T-helper 17 cell (primary cell): ENCODE results near the gene RAB25. TPM values are rescaled to one million over a fixed set of nuclear protein-coding genes. Genes with fewer than 3 reads are reported as not detected.

Source experiments
- ATAC-seq: fragments of 150-1000 bp; cut with Tn5 transposase; 2 replicates; pipeline ENCODE4 v1.10.0; 2021; ENCODE audit warnings: mild to moderate bottlenecking, moderate library complexity
- DNase-seq, 3 donors: peaks; one replicate each; pipeline versions ENCODE4 v3.0.0 to v3.0.0-alpha.2; 2020 to 2021
- H3K9me3 ChIP-seq: one replicate; pipeline ENCODE4 v1.7.0; 2013; ENCODE audit warnings: low read length, mild to moderate bottlenecking; ENCODE audit not compliant: control insufficient read depth, poor library complexity, severe bottlenecking
- H3K27ac Mint-ChIP-seq: one replicate; pipeline ENCODE4 v1.8.0; 2022; ENCODE audit warnings: mild to moderate bottlenecking, moderate library complexity, mixed read lengths
- H3K27me3 Mint-ChIP-seq: one replicate; pipeline ENCODE4 v1.8.0; 2022; ENCODE audit warnings: mixed read lengths
- H3K36me3 Mint-ChIP-seq: one replicate; pipeline ENCODE4 v1.8.0; 2022; ENCODE audit warnings: low read depth, mixed read lengths
- H3K4me1 Mint-ChIP-seq: one replicate; pipeline ENCODE4 v1.8.0; 2022; ENCODE audit warnings: mild to moderate bottlenecking, mixed read lengths
- H3K4me3 Mint-ChIP-seq: one replicate; pipeline ENCODE4 v1.8.0; 2022; ENCODE audit warnings: mild to moderate bottlenecking, moderate library complexity, mixed read lengths
- total RNA-seq, 4 donors: library from RNA in 2 of 4; stranded (reverse) in 2 of 4; gene quantifications; one replicate each; pipeline ENCODE4 v1.2.3 and lab custom pipeline; 2022 to 2026

Gene RAB25
- total RNA-seq, 2 donors from 2014 or later, result 1.4 to 1.8 TPM

DNA sequence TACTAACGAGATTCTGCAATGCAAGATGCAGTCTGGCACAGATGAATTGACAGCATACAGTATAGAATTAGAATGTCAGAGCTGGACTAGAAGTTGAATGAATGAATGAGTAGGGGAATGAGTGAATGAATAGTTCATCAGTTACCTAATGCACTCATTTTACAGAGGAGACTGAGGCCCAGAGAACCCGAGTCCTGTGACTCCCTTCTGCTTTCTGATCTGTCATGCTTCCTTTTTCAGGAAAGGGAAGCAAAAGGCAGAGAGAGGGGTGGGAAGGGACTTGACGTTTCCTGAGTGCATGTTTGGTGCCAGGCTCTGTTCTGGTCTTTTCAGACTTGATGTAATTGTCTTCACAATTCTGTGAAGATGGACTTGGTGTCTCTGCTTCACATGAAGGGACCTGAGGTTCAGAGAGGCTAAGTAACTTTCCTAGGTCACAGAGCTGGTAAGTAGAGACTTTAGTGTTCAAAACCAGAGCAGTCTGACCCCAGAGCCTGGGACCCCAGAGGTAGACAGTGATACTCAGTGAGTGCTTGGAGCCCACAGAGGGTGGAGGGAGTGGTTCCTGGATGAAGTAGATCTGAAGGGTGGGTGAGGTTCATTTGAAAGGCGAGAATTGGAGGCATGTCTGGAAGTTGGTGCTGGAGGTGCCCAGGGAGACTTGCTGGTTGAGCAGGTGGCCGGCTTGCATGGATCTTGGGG lies 29.3 kb downstream of the RAB25 start:
- no peak for DNase-seq
- H3K27me3 Mint-ChIP-seq, result peaks cover 32% of the 10 kb centered on the region
- peak; percentile 26 for ATAC-seq
- H3K4me1 Mint-ChIP-seq, result peaks cover 10% of the 10 kb centered on the region
- no peaks in the 10 kb centered on the region for H3K9me3 ChIP-seq
- no peak overlapping the region for H3K4me3 Mint-ChIP-seq
- peaks cover 2% of the 10 kb centered on the region for H3K36me3 Mint-ChIP-seq
- H3K27ac Mint-ChIP-seq, result no peak overlapping the region

DNA sequence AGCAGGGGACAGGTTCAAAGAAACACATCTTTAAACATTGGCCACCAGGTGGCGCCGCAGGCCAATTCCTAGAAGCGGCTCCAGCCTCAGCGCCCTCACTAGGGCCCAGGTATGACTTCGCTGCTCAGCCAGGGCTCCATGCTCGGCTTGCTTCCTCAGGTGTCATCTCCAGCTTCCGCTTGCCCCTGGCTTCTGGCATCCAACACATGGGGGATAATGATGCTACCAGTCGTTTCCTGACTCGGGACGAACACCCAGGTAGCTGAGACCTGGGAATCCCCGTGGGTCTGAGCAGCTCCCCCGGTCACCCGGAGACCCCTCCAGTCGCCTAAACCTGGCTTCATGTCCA lies 29.9 kb downstream of the RAB25 start:
- H3K4me3 Mint-ChIP-seq, result no peak overlapping the region
- H3K27ac Mint-ChIP-seq, result no peak overlapping the region
- H3K9me3 ChIP-seq, result no peaks in the 10 kb centered on the region
- peak; percentile 78 to 90 (median 81) for DNase-seq
- peaks cover 27% of the 10 kb centered on the region for H3K27me3 Mint-ChIP-seq
- peaks cover 12% of the 10 kb centered on the region for H3K4me1 Mint-ChIP-seq
- peaks cover 2% of the 10 kb centered on the region for H3K36me3 Mint-ChIP-seq
- ATAC-seq, result peak; percentile 97

DNA sequence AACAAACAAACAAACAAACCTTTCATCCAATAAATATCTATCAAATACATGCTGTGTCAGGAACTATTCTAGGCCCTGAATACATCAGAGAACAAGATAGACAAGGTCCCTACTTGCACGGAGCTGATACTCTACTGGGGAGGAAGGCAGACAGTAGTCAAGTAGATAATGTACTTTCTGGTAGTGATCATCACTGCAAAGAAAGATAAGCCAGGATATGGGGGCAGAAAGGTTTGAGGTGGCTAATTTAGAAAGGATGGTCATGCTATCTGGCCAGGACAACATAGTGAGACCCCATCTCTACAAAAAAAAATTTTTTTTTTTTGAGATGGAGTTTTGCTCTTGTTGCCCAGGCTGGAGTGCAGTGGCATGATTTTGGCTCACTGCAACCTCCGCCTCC lies 30.6 kb downstream of the RAB25 start:
- no peaks in the 10 kb centered on the region for H3K9me3 ChIP-seq
- Mint-ChIP-seq H3K27ac (no peak overlapping the region), H3K36me3 (peaks cover 2% of the 10 kb centered on the region), H3K4me1 (peaks cover 20% of the 10 kb centered on the region), H3K4me3 (no peak overlapping the region), H3K27me3 (peaks cover 19% of the 10 kb centered on the region)
- DNase-seq (no peak), ATAC-seq (no peak)

DNA sequence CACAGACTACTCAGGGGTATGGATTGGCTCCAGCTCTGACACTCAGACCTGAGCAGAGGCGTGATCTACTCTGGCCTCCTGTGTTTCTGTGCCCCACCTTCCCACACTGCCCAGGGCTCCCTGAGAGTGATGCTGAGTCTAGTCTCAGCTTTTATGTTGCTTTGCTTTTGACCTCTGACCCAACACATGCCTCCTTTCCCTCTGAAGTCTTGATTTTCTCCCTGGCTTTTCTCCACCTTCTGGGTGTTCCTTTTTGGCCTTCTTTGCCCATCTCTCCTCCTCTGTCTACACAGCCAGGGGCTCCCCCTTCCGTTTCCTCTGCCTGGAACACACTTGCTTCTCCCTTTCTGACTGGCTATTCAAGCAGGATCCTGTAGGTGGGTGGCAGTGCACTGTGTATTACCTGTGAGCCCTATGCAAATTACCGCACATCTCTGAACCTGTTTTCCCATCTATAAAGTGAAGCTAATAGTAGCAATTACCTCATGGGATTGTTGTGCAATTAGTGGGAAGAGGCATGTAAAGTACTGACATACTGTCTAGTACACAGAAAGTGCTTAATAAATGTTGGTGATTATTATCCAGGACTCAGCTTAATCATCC lies 35.0 kb downstream of the RAB25 start:
- Mint-ChIP-seq H3K4me3 (peak overlapping the region; percentile 75), H3K27ac (peak overlapping the region; percentile 100), H3K4me1 (peaks cover 45% of the 10 kb centered on the region), H3K36me3 (no peaks in the 10 kb centered on the region), H3K27me3 (no peaks in the 10 kb centered on the region)
- no peaks in the 10 kb centered on the region for H3K9me3 ChIP-seq
- DNase-seq, result no peak
- no peak for ATAC-seq

DNA sequence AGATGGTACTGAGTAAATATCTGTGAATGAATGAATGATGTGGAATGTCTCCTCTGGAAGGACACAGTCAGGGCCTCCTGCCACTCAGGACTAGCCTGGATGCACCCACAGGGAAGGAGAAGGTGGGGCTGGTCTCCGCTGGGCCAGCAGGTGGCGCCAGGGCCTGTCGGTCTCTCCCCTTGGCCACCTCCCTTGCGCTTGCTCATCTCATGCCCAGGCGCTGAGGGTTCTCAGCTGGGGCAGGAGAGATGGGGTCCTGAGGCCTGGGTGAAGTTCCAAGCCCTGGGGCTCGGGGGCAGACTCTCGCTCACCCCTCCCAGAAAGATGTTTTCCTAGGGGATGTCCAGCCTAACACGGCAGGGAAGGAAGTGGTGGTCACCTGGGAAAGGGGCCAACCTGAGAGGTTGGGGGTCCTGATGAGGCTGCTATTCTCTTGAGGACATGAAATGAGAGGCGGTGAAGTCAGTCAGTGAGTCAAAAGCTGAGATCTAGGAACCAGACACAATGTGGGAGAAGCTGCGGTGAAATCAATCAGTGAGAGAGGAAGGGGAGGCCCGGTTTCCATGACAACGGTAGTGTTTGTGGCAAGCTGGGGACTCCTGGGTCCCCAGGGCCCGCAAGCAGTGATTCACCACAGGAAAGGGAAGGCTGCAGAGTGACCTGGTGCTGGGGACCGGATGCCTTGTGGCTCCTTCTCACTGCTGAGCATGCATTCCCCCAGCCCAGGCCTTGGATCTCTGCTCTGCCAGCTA lies 35.9 kb downstream of the RAB25 start:
- Mint-ChIP-seq H3K36me3 (no peaks in the 10 kb centered on the region), H3K27me3 (no peaks in the 10 kb centered on the region), H3K4me1 (peaks cover 45% of the 10 kb centered on the region), H3K4me3 (peak overlapping the region; percentile 75), H3K27ac (peak overlapping the region; percentile 100)
- DNase-seq (peak; percentile 74 to 85 (median 82)), ATAC-seq (peak; percentile 85)
- no peaks in the 10 kb centered on the region for H3K9me3 ChIP-seq

DNA sequence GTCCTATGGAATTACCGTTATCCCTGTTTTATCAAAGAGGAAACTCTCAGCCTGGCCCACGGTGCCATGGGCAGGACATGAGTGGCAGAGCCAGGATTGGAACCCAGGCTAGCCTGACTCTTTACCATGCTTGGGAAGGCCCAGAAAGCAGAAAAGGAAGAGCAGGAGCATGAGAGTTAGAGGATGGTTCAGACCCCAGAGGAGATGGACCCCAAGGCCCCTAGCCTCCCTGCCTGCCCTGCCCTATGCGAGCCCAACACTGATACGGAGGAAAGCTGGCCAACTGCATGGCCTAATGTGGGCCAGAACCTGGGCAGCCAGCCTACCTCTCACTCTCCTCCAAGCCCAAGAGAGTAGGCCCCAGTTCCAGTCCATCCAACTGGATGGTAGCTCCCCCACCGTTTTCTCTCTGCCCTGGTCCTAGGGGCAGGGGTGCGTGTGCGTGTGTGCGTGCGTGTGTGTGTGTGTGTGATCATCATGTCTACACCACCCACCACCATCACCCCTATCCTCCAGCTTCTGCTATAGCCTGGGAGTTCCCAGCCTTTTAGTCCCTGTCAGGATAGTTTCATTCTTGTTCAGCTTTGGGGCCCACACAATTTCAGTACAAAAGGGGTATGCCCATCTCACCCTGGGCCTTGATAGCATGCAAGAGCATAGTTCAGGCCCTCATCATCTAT lies 36.7 kb downstream of the RAB25 start:
- ATAC-seq (no peak), DNase-seq (no peak)
- H3K4me3 Mint-ChIP-seq, result peak overlapping the region; percentile 75
- peak overlapping the region; percentile 100 for H3K27ac Mint-ChIP-seq
- no peaks in the 10 kb centered on the region for H3K36me3 Mint-ChIP-seq
- H3K9me3 ChIP-seq, result no peaks in the 10 kb centered on the region
- no peaks in the 10 kb centered on the region for H3K27me3 Mint-ChIP-seq
- H3K4me1 Mint-ChIP-seq, result peaks cover 47% of the 10 kb centered on the region

DNA sequence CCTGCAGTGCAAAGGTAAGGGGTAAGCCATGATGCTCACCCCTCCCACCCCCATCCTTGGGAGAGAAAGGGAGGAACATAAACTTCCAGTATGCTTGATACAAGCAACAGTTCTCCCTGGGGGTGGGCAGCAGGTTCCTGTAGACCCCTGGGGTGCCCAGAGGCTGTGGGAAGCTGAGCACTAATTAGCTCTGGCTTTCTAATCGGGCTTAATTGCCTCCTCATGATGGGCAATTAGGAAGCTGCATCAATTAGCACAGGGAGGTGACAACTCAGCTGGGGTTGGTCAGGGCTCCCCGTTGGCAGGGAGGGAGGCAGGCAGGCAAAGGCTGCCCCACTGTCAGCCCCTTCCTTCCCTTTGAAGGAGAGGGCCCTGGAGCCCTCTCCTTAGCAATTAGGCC lies 37.8 kb downstream of the RAB25 start:
- ATAC-seq (no peak), DNase-seq (no peak)
- Mint-ChIP-seq H3K36me3 (no peaks in the 10 kb centered on the region), H3K27ac (peak overlapping the region; percentile 100), H3K4me1 (peaks cover 53% of the 10 kb centered on the region), H3K27me3 (no peaks in the 10 kb centered on the region), H3K4me3 (no peak overlapping the region)
- H3K9me3 ChIP-seq, result no peaks in the 10 kb centered on the region

DNA sequence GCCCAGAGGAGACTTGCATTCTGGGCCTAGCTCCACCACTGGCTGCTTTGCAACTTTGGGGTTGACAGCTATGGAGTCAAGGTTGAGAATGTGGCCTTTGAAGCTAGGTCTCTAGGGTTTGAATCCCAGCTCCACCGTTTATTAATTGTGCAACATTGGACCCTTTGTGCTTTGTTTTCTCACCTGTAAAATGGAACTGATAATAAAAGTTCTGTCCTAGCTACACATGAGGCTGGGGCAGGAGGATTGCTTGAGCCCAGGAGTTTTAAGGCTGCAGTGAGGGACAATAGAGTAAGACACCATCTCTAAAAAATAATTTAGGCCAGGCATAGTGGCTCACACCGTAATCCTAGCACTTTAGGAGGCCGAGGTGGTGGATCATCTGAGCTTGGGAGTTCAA lies 38.3 kb downstream of the RAB25 start:
- ATAC-seq (no peak), DNase-seq (no peak)
- Mint-ChIP-seq H3K4me1 (peaks cover 57% of the 10 kb centered on the region), H3K4me3 (no peak overlapping the region), H3K36me3 (no peaks in the 10 kb centered on the region), H3K27me3 (no peaks in the 10 kb centered on the region), H3K27ac (peak overlapping the region; percentile 100)
- no peaks in the 10 kb centered on the region for H3K9me3 ChIP-seq

DNA sequence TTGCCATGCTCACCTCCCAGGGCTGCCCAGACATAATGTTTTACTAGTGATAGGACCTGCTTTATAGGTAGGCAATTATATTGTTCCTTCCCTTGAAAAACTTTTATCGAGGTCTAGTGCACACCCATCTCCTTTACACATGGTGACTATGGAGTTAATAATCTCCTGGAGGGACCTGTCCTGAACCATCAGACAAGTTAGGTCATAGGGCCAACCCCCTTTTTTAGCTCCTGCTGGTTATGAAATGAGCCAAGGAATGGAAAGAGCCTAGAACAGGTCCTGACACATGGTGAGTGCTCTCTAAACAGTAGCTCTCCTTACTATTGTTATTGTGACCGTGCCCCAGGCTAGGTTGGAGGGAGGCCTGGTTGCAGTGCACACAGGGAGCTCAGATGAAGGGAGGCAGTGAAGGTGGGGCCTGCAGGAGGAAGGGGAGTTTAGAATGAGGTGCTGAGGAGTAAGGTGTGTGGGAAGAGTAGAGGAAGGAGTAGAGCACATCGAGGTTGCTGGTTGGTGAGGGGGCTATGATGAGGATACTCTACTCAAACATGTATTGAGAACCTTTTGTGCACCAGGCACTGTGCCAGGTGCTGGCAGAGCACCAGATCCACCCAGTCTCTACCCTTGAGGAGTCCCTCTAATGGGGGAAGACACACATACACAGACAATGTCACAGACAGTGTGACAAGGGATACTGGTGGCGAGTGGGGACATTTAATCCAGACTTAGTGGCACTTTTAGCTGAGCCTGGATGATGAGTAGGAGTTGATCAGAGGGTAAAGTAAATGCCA lies 39.4 kb downstream of the RAB25 start:
- peaks cover 62% of the 10 kb centered on the region for H3K4me1 Mint-ChIP-seq
- no peak overlapping the region for H3K4me3 Mint-ChIP-seq
- H3K36me3 Mint-ChIP-seq, result no peaks in the 10 kb centered on the region
- H3K9me3 ChIP-seq, result no peaks in the 10 kb centered on the region
- H3K27me3 Mint-ChIP-seq, result no peaks in the 10 kb centered on the region
- ATAC-seq, result no peak
- DNase-seq, result no peak
- peak overlapping the region; percentile 100 for H3K27ac Mint-ChIP-seq

DNA sequence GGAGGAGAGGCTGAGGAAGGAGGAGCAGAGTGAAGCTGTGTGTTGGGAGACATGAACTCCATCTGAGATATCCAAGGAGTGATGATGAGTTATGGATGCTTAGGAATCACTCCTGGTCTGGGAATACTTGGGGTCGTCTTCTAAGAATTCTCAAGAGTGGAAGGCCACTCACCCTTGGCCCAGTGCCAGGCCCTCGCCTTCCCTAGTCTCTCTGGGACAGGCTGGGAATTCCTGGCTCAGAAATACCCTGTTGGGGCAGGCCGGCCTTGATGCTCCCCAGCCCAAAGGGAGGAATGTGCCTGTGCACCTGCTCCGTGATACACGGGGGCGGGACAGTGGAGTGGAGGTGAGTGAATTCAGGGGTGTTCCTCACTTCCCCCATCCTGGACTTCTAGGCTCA lies 40.9 kb downstream of the RAB25 start:
- DNase-seq, result no peak
- no peaks in the 10 kb centered on the region for H3K36me3 Mint-ChIP-seq
- peaks cover 57% of the 10 kb centered on the region for H3K4me1 Mint-ChIP-seq
- H3K4me3 Mint-ChIP-seq, result peak overlapping the region; percentile 34
- no peak for ATAC-seq
- H3K27me3 Mint-ChIP-seq, result no peaks in the 10 kb centered on the region
- no peaks in the 10 kb centered on the region for H3K9me3 ChIP-seq
- peak overlapping the region; percentile 100 for H3K27ac Mint-ChIP-seq

DNA sequence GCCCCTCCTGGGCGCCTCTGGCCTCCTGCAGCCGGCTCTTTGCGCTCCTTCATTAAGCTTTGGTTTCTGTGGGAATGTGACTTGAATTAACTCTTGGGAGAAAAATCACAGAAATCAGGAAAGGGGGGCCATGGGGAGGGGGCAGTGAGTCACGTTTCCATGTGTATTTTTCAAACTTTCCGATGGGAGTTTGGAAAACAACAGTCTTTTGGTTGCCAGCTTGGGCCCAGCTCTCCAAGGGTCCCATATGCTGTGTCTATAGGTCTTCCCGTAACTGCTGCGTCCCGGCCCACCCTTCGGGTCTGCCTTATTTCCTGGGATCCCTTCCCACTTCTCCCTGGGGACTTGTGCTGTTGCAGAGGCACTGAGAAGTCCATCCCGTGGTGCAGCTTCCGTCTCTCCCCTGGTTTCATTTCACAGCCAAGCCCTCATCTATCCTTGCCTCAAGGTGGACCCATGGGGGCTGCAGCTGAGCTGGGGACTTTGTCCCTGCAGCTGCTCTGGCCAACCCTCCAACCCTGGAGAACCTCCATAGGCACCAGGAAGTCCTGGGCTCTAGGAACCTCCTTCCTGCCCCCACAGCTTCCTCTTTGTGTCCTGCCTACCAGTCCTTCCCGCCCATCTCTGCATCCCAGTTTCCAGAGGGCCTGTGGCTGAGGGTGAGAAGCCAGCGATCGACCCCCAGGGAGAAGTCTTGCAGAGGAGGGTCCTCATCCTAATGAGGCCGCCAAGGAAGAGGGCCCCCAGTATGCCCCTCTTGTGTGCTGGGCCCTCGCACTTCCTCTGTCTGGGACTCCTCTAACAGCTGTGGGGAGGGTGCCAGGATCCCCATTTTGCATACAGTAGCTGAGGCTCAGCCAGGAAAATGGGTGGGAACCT lies 41.9 kb downstream of the RAB25 start:
- ATAC-seq (no peak), DNase-seq (no peak)
- H3K36me3 Mint-ChIP-seq, result no peaks in the 10 kb centered on the region
- no peak overlapping the region for H3K4me3 Mint-ChIP-seq
- H3K4me1 Mint-ChIP-seq, result peaks cover 48% of the 10 kb centered on the region
- no peaks in the 10 kb centered on the region for H3K27me3 Mint-ChIP-seq
- H3K9me3 ChIP-seq, result no peaks in the 10 kb centered on the region
- peak overlapping the region; percentile 100 for H3K27ac Mint-ChIP-seq

DNA sequence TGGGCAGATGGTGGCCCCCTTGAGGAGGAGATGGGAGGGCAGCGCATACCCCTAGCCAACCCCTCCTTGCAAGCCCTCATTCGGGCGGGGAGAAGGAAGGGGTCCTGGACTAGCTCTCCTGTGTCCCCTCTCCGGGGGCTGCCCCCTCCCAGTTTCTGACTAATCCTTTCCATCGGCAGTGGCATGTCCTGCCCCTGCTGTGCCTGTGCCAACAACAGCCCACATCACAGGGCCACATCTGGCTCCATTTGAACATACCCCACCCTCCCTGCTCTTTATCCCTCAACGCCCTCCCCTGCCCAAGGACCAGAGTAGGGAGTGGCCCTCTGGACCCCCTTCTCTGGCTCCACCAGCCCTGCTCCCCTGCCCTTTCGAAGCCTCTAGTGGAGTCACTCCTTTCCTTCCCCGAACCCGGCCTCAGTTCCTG lies 42.6 kb downstream of the RAB25 start:
- Mint-ChIP-seq H3K4me3 (peak overlapping the region; percentile 89), H3K27me3 (no peaks in the 10 kb centered on the region), H3K4me1 (peaks cover 41% of the 10 kb centered on the region), H3K27ac (peak overlapping the region; percentile 100), H3K36me3 (no peaks in the 10 kb centered on the region)
- ATAC-seq (no peak), DNase-seq (peak in 1 of 3 donors; percentile 62)
- H3K9me3 ChIP-seq, result no peaks in the 10 kb centered on the region
